Measurements from ENCODE around the gene SYCN. TPM values are rescaled to one million over a fixed set of nuclear protein-coding genes. Genes with fewer than 3 reads are reported as not detected.
"Not testable (repeated sequence)": the region's sequence is repeated elsewhere in the genome, so short reads cannot be mapped to it uniquely, and the experiment has no call there.

SYCN gene
- polyA plus RNA-seq, 3 donors from 2014 or later: not detected

DNA sequence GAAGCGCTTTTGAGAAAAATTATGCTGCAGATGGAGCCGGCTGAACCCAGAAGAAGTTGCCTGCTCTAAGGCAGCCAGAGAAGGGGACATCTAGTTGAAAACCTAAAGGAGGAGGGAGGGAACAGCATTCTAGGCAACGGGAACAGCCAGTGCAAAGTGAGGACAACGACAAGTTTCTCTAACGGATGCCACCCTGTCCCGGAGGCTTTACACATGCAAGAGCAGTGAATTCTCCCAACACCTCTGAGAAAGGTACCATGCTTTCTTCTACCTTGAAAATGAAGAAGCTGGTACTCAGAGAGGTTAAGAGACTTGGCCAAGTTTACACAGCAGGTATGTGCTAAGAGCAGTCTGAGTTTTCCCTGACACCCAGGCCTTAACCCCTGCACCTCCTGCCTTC, 34.9 kb upstream of the SYCN start:
- no peaks in the 10 kb centered on the region for H3K9me3 Mint-ChIP-seq
- peaks cover 0 to 1% (median 0%) of the 10 kb centered on the region in 3 donors for H3K27me3 Mint-ChIP-seq (ENCODE audit: low read depth in 3 of 3)
- DNase-seq: no peak
- H3K4me1 Mint-ChIP-seq: peaks cover 23 to 27% of the 10 kb centered on the region in 2 donors
- H3K36me3 Mint-ChIP-seq: no peaks in the 10 kb centered on the region
- no peak overlapping the region for H3K4me3 Mint-ChIP-seq
- peak overlapping the region in 1 of 6 donors; percentile 48 for H3K27ac Mint-ChIP-seq

DNA sequence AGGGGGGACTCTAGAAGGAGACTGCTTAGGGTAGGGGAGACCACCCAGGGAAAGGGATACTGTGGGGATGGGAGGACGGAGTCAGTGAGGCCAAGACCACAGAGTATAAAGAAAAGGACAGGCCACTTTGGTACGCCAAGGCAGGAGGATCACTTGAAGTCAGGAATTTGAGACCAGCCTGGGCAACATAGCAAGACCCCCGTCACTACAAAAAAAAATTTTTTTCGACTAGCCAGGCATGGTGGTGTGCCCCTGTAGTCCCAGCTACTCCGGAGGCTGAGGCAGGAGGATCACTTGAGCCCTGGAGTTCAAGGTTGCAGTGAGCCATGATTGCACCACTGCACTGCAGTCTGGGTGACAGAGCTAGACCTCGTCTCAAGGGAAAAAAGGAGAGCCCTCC, 34.1 kb upstream of the SYCN start:
- no peaks in the 10 kb centered on the region for H3K27me3 Mint-ChIP-seq (ENCODE audit: low read depth in 3 of 3)
- DNase-seq: no peak
- H3K27ac Mint-ChIP-seq: peak overlapping the region in 3 of 6 donors; percentile 24 to 80 (median 35)
- H3K4me3 Mint-ChIP-seq: peak overlapping the region; percentile 25 to 63 (median 42)
- no peaks in the 10 kb centered on the region for H3K9me3 Mint-ChIP-seq
- H3K36me3 Mint-ChIP-seq: no peaks in the 10 kb centered on the region
- peaks cover 23 to 27% of the 10 kb centered on the region in 2 donors for H3K4me1 Mint-ChIP-seq

DNA sequence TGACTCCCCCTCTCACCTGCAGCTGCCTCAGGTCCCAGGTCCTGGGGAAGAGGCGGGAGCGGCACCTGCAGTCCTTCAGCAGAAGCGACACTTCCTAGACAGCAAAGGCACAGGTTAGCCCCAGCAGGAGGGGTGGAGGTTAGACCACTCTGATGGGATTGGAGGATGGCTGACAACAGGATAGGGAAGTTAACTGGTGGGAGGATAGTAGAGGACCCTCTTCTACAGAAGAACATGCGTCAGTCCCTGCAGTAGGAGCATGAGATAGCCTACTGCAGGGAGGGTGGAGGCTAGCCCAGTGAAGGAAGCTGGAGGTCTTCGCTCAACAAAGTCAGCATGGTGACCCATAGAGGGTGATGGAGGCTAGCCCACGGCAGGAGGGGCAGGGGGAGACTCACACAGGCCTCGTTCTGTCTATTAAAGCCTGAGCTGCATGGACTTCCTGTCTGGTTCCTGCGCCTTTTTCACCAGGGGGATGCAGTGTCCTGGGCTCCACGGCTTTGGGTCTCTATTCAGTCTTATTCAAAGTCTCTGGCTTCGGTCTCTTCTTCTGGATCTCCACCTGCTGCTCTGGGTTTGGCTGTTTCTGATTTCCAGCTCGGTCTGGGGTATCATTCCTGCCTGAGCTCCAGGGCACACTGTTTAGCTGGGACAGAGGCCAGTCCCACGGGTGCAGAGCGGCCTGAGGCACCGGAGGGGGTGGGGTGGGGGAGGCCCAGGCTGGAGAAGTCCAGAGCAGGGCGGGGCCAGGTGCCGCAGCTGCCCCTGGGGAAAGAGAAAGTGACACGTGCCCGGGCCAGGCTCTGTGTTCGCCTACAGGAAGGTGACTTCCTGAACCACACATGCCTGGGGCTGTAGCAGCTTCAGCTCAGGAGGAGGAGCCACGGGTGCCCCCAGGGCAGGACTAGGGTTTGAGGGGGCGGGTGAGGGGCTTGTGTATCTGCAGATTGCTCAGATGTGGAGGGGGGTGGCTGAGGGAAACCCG, 33.4 kb upstream of the SYCN start:
- Mint-ChIP-seq H3K4me1 (peaks cover 23 to 27% of the 10 kb centered on the region in 2 donors), H3K4me3 (peak overlapping the region; percentile 42 to 63 (median 49)), H3K27me3 (ENCODE audit: low read depth in 3 of 3) (no peaks in the 10 kb centered on the region), H3K9me3 (no peaks in the 10 kb centered on the region), H3K27ac (peak overlapping the region; percentile 23 to 80 (median 36)), H3K36me3 (no peaks in the 10 kb centered on the region)
- peak; percentile 18 to 24 (median 22) for DNase-seq

DNA sequence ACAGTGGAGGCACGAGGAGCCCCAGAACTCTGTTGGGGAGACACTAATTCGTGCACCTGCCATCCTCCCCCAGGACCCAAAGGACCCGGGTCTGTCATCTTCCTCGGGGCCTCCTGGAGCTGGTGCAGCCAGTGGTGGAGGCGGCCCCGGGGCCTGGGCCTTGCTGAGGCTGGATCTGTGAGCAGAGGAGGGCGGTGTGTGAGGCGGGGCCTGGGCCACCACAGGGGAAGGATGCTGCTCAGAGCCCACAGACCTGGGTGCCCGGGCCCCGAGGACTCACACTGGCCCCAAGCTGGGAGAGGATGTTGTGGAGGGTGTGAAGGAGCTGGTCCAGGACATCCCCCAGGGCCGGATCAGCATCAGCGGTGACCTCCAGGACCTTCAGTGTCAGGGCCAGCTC, 32.5 kb upstream of the SYCN start:
- DNase-seq: peak; percentile 17 to 25 (median 23)
- Mint-ChIP-seq H3K4me3 (no peak overlapping the region), H3K9me3 (no peaks in the 10 kb centered on the region), H3K4me1 (peaks cover 23 to 27% of the 10 kb centered on the region in 2 donors), H3K36me3 (no peaks in the 10 kb centered on the region), H3K27me3 (ENCODE audit: low read depth in 3 of 3) (no peaks in the 10 kb centered on the region), H3K27ac (no peak overlapping the region)

DNA sequence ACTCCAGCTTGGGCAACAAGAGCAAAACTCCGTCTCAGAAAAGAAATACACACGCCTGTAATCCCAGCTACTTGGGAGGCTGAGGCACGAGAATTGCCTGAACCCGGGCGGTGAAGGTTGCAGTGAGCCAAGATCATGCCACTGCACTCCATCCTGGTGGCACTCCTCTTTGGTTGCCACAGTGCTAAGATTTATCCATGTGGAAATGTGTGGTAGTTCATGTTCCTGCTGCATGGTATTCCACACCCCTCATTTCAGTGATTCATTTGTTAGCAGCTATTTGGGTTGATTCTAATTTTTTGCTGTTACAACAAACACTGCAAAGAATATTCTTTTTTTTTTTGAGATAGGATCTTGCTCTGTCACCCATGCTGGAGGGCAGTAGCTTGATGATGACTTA, 28.6 kb upstream of the SYCN start:
- H3K4me1 Mint-ChIP-seq: peaks cover 14 to 15% of the 10 kb centered on the region in 2 donors
- H3K36me3 Mint-ChIP-seq: no peaks in the 10 kb centered on the region
- H3K27ac Mint-ChIP-seq: no peak overlapping the region
- H3K9me3 Mint-ChIP-seq: peaks cover 0 to 2% (median 0%) of the 10 kb centered on the region in 6 donors
- DNase-seq: no peak
- H3K4me3 Mint-ChIP-seq: no peak overlapping the region
- peaks cover 0 to 2% (median 0%) of the 10 kb centered on the region in 3 donors for H3K27me3 Mint-ChIP-seq (ENCODE audit: low read depth in 3 of 3)

DNA sequence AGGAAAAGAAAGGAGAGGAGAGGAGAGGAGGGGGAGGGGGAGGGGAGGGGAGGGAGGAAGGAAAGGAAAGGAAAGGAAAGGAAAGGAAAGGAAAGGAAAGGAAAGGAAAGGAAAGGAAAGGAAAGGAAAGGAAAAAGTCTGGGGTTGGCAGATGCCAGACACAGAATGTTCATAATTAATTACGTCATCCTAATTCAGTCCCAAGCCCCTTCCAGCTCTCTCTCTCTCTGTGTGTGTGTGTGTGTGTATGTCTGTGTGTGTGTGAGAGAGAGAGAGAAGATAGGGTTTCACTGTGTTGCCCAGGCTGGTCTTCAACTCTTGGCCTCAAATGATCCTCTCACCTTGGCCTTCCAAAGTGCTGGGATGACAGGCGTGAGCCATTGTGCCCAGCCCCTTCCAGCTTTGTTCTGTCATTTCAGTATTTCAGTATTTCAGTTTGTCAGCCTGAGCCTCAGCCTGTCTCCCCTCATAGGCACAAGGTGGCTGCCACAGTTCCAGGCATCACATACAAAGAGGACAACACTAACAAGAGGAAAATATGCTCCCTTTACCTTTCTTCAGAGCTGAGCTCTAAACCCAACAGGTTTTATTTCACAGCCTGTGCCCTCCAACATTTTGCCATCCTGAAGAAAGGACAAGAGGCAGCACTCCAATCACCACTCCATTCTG, 26.2 kb upstream of the SYCN start:
- Mint-ChIP-seq H3K27me3 (ENCODE audit: low read depth in 3 of 3) (peaks cover 0 to 2% (median 0%) of the 10 kb centered on the region in 3 donors), H3K4me1 (no peaks in the 10 kb centered on the region), H3K27ac (peak overlapping the region in 1 of 6 donors; percentile 40), H3K9me3 (peaks cover 0 to 2% (median 0%) of the 10 kb centered on the region in 6 donors), H3K36me3 (no peaks in the 10 kb centered on the region), H3K4me3 (no peak overlapping the region)
- DNase-seq: no peak

DNA sequence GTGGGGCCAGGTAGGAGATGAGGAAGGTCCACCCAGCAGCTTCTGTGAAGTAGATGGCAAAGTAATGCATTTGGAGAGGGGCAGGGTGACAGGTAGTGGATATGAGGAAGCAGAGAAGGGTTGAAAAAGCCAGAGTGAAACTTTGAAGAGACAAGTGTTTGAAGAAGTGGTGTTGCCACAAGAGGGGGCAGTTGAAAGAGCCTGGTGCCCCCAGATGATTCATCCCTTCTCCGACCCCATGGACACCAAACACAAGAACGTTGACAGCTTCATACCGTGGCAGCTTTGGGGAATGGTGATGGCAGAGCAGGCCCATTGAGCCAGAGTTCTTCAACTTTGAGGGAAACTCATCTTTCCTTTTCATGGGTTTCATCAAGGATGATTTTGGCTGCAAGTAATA, 20.8 kb upstream of the SYCN start:
- peak; percentile 16 to 23 (median 19) for DNase-seq
- Mint-ChIP-seq H3K9me3 (no peaks in the 10 kb centered on the region), H3K4me1 (peaks cover 0 to 7% of the 10 kb centered on the region in 2 donors), H3K27ac (no peak overlapping the region), H3K4me3 (no peak overlapping the region), H3K27me3 (ENCODE audit: low read depth in 3 of 3) (peaks cover 0 to 11% (median 7%) of the 10 kb centered on the region in 3 donors), H3K36me3 (no peaks in the 10 kb centered on the region)

DNA sequence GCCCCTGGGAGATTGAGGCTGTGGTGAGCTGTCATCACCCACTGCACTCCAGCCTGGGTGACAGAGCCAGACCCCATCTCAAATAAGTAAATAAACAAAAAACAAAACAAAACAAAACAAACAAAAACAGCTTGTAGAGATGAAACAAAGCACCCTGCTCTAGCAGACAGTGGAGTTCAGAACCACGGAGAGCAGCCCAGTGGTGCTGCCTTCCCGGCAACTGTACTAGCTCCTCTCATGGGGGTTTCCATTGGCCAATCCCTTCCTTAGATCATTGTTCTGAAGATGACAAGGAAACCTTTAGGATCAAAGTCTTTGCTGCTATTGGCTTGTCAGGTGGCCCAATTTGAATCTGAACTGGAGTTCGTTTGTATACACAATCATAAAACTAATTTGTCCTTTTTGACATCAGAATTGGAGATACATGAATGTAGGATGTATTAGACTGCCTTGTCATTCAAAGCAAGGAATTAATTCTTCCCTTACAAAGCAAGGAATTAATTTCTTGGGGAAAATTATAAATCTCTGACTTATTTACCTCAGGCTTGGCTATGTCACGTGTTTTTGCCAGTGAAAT, 19.7 kb upstream of the SYCN start:
- Mint-ChIP-seq H3K9me3 (no peaks in the 10 kb centered on the region), H3K27me3 (ENCODE audit: low read depth in 3 of 3) (peaks cover 0 to 11% (median 7%) of the 10 kb centered on the region in 3 donors), H3K36me3 (no peaks in the 10 kb centered on the region), H3K4me3 (no peak overlapping the region), H3K4me1 (peaks cover 0 to 7% of the 10 kb centered on the region in 2 donors), H3K27ac (no peak overlapping the region)
- no peak for DNase-seq

DNA sequence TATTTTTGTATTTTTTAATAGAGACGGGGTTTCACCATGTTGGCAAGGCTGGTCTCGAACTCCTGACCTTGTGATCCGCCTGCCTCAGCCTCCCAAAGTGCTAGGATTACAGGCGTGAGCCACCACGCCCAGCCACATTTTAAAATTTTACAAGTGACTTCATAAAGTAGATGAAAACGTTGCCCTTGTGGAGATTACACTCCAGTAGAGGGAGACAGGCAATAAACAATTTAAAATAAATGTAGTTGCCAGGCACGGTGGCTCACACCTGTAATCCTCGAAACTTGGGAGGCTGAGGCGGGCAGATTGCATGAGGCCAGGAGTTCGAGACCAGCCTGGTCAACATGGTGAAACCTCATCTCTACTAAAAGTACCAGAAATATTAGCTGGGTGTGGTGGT, 15.0 kb upstream of the SYCN start:
- H3K27ac Mint-ChIP-seq; H3K36me3 Mint-ChIP-seq; DNase-seq; H3K9me3 Mint-ChIP-seq; H3K4me1 Mint-ChIP-seq; H3K4me3 Mint-ChIP-seq; H3K27me3 Mint-ChIP-seq (ENCODE audit: low read depth in 3 of 3): not testable (repeated sequence)

DNA sequence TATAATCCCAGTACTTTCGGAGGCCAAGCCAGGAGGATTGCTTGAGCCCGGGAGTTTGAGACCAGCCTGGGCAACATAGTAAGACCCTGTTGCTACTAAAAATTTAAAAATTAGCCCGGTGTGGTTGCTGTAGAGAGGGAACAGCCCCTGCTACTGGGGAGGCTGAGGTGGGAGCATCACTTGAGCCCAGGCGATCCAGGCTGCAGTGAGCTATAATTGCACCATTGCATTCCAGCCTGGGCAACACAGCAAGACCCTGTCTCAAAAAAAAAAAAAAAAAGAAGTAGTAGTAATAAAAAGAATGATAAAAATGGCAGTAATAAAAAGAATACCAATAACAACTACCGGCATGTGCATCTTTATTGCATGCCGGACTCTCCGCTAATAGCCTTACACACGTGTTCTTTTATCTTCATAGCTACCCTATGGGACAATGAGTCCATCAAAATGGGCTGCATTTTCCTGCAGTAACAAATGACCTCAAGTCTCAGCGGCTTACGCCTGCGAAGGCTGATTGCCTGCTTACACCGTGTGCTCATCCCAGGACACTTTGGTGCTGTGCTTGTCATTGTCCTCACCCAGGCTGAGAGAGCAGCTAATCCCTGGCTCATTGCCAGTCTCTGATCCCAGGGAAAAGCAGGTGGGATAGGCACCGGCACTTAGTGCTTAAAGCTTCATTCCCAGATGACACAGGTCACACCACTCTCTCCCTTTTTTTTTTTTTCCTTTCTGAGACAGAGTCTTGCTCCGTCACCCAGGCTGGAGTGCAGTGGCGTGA, 14.4 kb upstream of the SYCN start:
- no peak overlapping the region for H3K27ac Mint-ChIP-seq
- no peaks in the 10 kb centered on the region for H3K36me3 Mint-ChIP-seq
- no peak for DNase-seq
- peaks cover 0 to 2% (median 0%) of the 10 kb centered on the region in 6 donors for H3K9me3 Mint-ChIP-seq
- H3K4me3 Mint-ChIP-seq: no peak overlapping the region
- H3K27me3 Mint-ChIP-seq (ENCODE audit: low read depth in 3 of 3): peaks cover 2 to 10% (median 5%) of the 10 kb centered on the region in 3 donors
- H3K4me1 Mint-ChIP-seq: no peaks in the 10 kb centered on the region

DNA sequence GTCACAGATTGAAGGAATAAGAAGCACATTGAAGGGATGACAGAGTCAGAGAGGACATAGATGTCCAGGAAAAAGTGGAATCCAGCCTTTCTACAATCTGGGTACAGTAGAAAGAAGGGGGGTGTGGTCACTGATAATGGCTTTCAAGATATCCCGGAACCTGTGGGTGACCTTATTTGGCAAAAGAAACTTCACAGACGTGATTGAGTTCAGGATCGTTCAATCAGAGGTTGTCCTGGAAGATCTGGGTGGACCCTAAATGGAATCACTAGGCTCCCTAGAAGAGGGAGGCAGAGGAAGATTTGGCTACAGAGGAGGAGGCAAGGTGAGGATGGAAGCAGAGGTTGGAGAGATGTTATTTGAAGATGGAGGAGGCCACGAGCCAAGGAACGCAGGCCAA, 13.0 kb upstream of the SYCN start:
- DNase-seq: no peak
- H3K36me3 Mint-ChIP-seq: no peaks in the 10 kb centered on the region
- no peak overlapping the region for H3K4me3 Mint-ChIP-seq
- H3K27ac Mint-ChIP-seq: no peak overlapping the region
- H3K4me1 Mint-ChIP-seq: no peaks in the 10 kb centered on the region
- peaks cover 2 to 10% (median 5%) of the 10 kb centered on the region in 3 donors for H3K27me3 Mint-ChIP-seq (ENCODE audit: low read depth in 3 of 3)
- peaks cover 0 to 2% (median 0%) of the 10 kb centered on the region in 6 donors for H3K9me3 Mint-ChIP-seq

DNA sequence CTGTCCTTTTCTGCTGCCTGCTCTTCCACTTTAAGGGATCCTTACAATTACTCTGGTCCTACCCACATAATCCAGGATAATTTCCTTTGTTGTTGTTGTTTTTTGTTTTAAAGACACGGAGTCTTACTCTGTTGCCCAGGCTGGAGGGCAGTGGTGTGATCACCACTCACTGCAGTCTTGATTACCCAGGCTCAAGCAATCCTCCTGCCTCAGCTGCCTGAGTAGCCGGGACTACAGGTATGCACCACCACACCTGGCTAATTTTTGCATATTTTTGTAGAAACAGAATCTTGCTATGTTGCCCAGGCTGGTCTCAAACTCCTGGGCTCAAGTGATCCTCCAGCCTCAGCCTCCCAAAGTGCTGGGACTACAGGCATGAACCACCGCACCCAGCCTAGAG, 11.3 kb upstream of the SYCN start:
- not testable (repeated sequence) for H3K36me3 Mint-ChIP-seq; H3K27ac Mint-ChIP-seq; DNase-seq; H3K4me3 Mint-ChIP-seq; H3K4me1 Mint-ChIP-seq; H3K9me3 Mint-ChIP-seq; H3K27me3 Mint-ChIP-seq (ENCODE audit: low read depth in 3 of 3)

DNA sequence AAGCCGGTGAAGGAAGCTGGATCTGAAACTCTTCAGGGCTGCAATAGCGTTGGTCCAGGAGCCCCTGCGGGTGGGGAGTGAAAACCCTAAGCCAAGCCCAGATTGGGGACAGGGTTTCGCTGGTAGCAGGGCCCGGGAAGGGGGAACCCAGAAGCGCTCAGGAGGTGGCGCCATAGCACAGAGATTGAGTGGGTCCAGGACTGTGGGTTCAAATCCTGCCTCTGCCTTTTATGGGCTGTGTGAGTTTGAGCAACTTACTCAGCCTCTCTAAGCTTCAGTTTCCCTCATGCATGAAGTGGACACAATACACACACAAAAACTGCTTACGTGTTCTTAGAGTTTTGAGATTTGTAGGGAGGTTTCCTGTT, 8.3 kb upstream of the SYCN start:
- no peaks in the 10 kb centered on the region for H3K4me1 Mint-ChIP-seq
- DNase-seq: peak; percentile 51 to 63 (median 53)
- H3K27me3 Mint-ChIP-seq (ENCODE audit: low read depth in 3 of 3): peaks cover 0 to 4% (median 3%) of the 10 kb centered on the region in 3 donors
- H3K27ac Mint-ChIP-seq: no peak overlapping the region
- H3K36me3 Mint-ChIP-seq: no peaks in the 10 kb centered on the region
- no peaks in the 10 kb centered on the region for H3K9me3 Mint-ChIP-seq
- no peak overlapping the region for H3K4me3 Mint-ChIP-seq

All from immature natural killer cell (primary cell).